Activated CD4-positive, alpha-beta memory T cell treated with anti-CD3 and anti-CD28 coated beads for 36 hours (primary cell): ENCODE data around the gene KIF2A. TPM values are rescaled to one million over a fixed set of nuclear protein-coding genes. Genes with fewer than 3 reads are reported as not detected.
A peak's percentile ranks its signal among the peaks of the same experiment; 100 is the strongest.

Source experiments
- CTCF ChIA-PET: fragments of 350-600 bp; sonication (Branson Sonifier 250); formaldehyde crosslinking; loops from one replicate; lab custom pipeline; 2021; ENCODE audit warnings: antibody characterized with exemption, inconsistent platforms; lab: Charles Lee
- POLR2A ChIA-PET: fragments of 350-600 bp; sonication (Branson Sonifier 250); formaldehyde crosslinking; loops from one replicate; lab custom pipeline; 2021; ENCODE audit warnings: antibody characterized with exemption; lab: Charles Lee
- DNase-seq: peaks from one replicate; pipeline ENCODE4 v3.0.0-alpha.2; 2020
- H3K27ac Mint-ChIP-seq: one replicate; pipeline ENCODE4 v1.8.0; 2021; ENCODE audit warnings: mixed read lengths
- H3K27me3 Mint-ChIP-seq: one replicate; pipeline ENCODE4 v1.8.0; 2021; ENCODE audit warnings: mixed read lengths
- H3K36me3 Mint-ChIP-seq: one replicate; pipeline ENCODE4 v1.8.0; 2021; ENCODE audit warnings: mixed read lengths
- H3K4me1 Mint-ChIP-seq: one replicate; pipeline ENCODE4 v1.8.0; 2021; ENCODE audit warnings: low read depth, mixed read lengths
- H3K4me3 Mint-ChIP-seq: one replicate; pipeline ENCODE4 v1.8.0; 2021; ENCODE audit warnings: mild to moderate bottlenecking, mixed read lengths
- H3K9me3 Mint-ChIP-seq: one replicate; pipeline ENCODE4 v1.8.0; 2021; ENCODE audit warnings: mixed read lengths
- intact Hi-C: fragments of 100-400 bp; cut with micrococcal nuclease; formaldehyde crosslinking; loops from one replicate; pipeline ENCODE4 v1.15.1; 2023
- total RNA-seq, 2 experiments: library from RNA; stranded (reverse); gene quantifications; one replicate each; pipeline ENCODE4 v1.2.3, GENCODE V29; 2021

KIF2A gene
- total RNA-seq, 2 experiments from 2014 or later, result 209 TPM

- no peaks in the 10 kb centered on the region for H3K9me3 Mint-ChIP-seq
- ChIA-PET CTCF (interaction anchor here (0.7 kb wide), 1 partner anchor 15 kb away, joined by 3 read pairs; no protein-coding TSS in a partner anchor), POLR2A (interaction anchor here (1.1 to 2.3 kb wide), 5 partner anchors 19 to 32 kb away, joined by 4 to 8 read pairs (median 6); no protein-coding TSS in a partner anchor)
- H3K4me3 Mint-ChIP-seq, result peak overlapping the region; percentile 24
- H3K27ac Mint-ChIP-seq, result peak overlapping the region; percentile 61
- H3K4me1 Mint-ChIP-seq, result peaks cover 66% of the 10 kb centered on the region
- no peaks in the 10 kb centered on the region for H3K27me3 Mint-ChIP-seq
- intact Hi-C loops, result no loop called here
- peaks cover 40% of the 10 kb centered on the region for H3K36me3 Mint-ChIP-seq
- DNase-seq, result no peak
These were observed 4.6 kb downstream of the KIF2A start for GRCh38 chr5:62310426-62311143.

- H3K4me1 Mint-ChIP-seq, result peaks cover 75% of the 10 kb centered on the region
- peaks cover 38% of the 10 kb centered on the region for H3K36me3 Mint-ChIP-seq
- CTCF ChIA-PET, result interaction anchor here (1.0 to 1.3 kb wide), 2 partner anchors 26 to 87 kb away, joined by 4 to 5 read pairs; no protein-coding TSS in a partner anchor
- DNase-seq, result no peak
- H3K9me3 Mint-ChIP-seq, result no peaks in the 10 kb centered on the region
- no peaks in the 10 kb centered on the region for H3K27me3 Mint-ChIP-seq
- intact Hi-C loops, result no loop called here
- peak overlapping the region; percentile 4 for H3K27ac Mint-ChIP-seq
- POLR2A ChIA-PET, result interaction anchor here (1.6 to 2.2 kb wide), 2 partner anchors 17 to 25 kb away, joined by 4 to 6 read pairs; no protein-coding TSS in a partner anchor
- no peak overlapping the region for H3K4me3 Mint-ChIP-seq
These were observed 6.0 kb downstream of the KIF2A start for GRCh38 chr5:62312036-62312435.

- Mint-ChIP-seq H3K4me1 (peaks cover 81% of the 10 kb centered on the region), H3K9me3 (no peaks in the 10 kb centered on the region), H3K36me3 (peaks cover 37% of the 10 kb centered on the region), H3K27ac (no peak overlapping the region), H3K27me3 (no peaks in the 10 kb centered on the region), H3K4me3 (no peak overlapping the region)
- ChIA-PET POLR2A (interaction anchor here (2.2 kb wide), 1 partner anchor 17 kb away, joined by 6 read pairs; no protein-coding TSS in a partner anchor), CTCF (no interaction called here)
- no peak for DNase-seq
- intact Hi-C loops, result no loop called here
These were observed 6.7 kb downstream of the KIF2A start for GRCh38 chr5:62312674-62313073.

DNA sequence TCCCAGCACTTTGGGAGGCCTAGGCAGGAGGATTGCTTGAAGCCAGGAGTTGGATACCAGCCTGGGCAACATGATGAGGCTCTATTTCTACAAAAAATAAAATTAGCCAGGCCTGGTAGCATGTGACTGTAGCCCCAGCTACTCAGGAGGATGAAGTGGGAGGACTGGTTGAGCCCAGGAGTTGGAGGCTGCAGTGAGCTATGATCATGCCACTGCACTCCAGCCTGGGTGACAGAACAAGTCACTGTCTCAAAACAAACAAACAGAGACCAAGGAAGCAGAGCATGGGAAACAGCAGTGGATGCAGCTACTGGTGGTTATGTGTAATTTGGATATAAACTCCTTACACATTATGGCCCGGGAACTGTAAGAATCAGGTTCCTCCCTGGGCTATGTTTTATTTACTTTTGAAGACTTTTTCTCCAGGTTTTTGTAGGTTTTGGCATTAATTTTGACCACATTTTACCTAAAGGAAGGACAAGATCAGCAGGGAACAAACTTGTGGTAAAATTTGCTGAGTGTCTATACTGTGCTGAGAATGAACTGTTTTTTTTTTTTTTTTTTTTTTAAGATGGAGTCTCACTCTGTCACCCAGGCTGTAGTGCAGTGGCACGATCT lies 8.3 kb downstream of the KIF2A start:
- POLR2A ChIA-PET, result interaction anchor here (0.9 kb wide), 1 partner anchor 9 kb away, joined by 3 read pairs; no protein-coding TSS in a partner anchor

DNA sequence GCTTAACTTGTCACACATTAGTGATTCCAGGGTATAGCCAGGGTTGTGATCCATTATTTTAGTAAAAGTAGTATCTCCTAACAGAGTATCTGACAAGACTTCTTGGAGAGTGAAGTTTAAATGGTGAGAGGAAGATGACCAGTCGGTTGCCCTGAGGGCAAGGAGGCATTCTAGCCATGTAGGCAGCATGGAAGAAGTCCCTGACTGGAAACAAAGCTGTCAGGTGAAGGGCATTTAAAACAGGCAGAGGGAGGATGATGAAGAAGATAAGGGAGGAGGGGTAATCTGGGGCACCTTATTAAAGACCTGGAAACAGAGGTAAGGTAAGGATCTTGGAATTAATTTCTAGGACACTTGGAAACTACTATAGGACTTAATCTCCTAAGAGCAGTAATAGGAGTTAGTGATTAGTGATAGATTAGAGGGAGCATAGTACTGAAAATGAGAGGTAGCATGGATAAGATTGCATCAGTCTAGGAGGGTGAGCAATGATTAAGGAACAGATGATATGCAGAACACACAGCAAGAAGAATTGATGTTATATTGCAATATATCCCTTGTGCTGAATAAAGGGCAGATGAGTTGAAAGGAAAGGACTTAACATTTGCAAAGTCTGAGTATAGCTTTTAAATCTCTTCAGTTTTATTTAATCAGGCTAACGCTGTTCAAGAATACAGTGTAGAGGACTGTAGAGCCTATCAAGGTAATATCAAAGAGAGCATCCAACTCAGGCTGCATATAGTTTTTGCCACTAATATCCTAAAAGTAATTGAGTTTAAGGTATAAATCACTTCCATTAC lies 9.6 kb downstream of the KIF2A start:
- Mint-ChIP-seq H3K27me3 (no peaks in the 10 kb centered on the region), H3K4me1 (peaks cover 81% of the 10 kb centered on the region), H3K9me3 (no peaks in the 10 kb centered on the region), H3K36me3 (peaks cover 15% of the 10 kb centered on the region), H3K4me3 (no peak overlapping the region), H3K27ac (peak overlapping the region; percentile 38)
- POLR2A ChIA-PET, result interaction anchor here (1.4 kb wide), 1 partner anchor 12 kb away, joined by 3 read pairs; no protein-coding TSS in a partner anchor
- CTCF ChIA-PET, result interaction anchor here (0.6 to 1.4 kb wide), 4 partner anchors 10 to 91 kb away, joined by 3 to 5 read pairs (median 4); partner anchors contain the start of gene KIF2A
- DNase-seq, result no peak
- intact Hi-C loops, result loop anchor here (2.0 kb wide), 1 partner anchor 13 kb away; no protein-coding TSS in a partner anchor

More for the DNA sequence above, 8.3 kb downstream of the KIF2A start:
- Mint-ChIP-seq H3K27ac (peak overlapping the region; percentile 44), H3K4me1 (peaks cover 83% of the 10 kb centered on the region), H3K4me3 (no peak overlapping the region), H3K9me3 (no peaks in the 10 kb centered on the region), H3K27me3 (no peaks in the 10 kb centered on the region), H3K36me3 (peaks cover 26% of the 10 kb centered on the region)
- intact Hi-C loops, result loop anchor here (2.0 kb wide), 1 partner anchor 14 kb away; no protein-coding TSS in a partner anchor
- DNase-seq, result no peak
- CTCF ChIA-PET, result interaction anchor here (0.6 to 1.1 kb wide), 4 partner anchors 8 to 90 kb away, joined by 3 to 5 read pairs (median 3); partner anchors contain the start of gene KIF2A

GRCh38 chr5:62316176-62316502 lies 10.1 kb downstream of the KIF2A start:
- no peaks in the 10 kb centered on the region for H3K27me3 Mint-ChIP-seq
- intact Hi-C loops, result no loop called here

GRCh38 chr5:62317810-62318209 lies 11.8 kb downstream of the KIF2A start:
- H3K36me3 Mint-ChIP-seq, result peaks cover 16% of the 10 kb centered on the region
- peaks cover 76% of the 10 kb centered on the region for H3K4me1 Mint-ChIP-seq
- CTCF ChIA-PET, result no interaction called here
- POLR2A ChIA-PET, result interaction anchor here (1.9 kb wide), 1 partner anchor 12 kb away, joined by 4 read pairs; the partner anchor contains the start of gene KIF2A
- H3K4me3 Mint-ChIP-seq, result no peak overlapping the region
- intact Hi-C loops, result no loop called here
- DNase-seq, result no peak
- H3K9me3 Mint-ChIP-seq, result no peaks in the 10 kb centered on the region
- H3K27ac Mint-ChIP-seq, result no peak overlapping the region
- H3K27me3 Mint-ChIP-seq, result no peaks in the 10 kb centered on the region

More at GRCh38 chr5:62316176-62316502, 10.1 kb downstream of the KIF2A start:
- CTCF ChIA-PET, result interaction anchor here (1.2 to 1.4 kb wide), 2 partner anchors 37 to 91 kb away, joined by 4 to 5 read pairs; no protein-coding TSS in a partner anchor
- DNase-seq, result no peak
- H3K27ac Mint-ChIP-seq, result no peak overlapping the region
- H3K4me3 Mint-ChIP-seq, result no peak overlapping the region
- H3K9me3 Mint-ChIP-seq, result no peaks in the 10 kb centered on the region
- peaks cover 80% of the 10 kb centered on the region for H3K4me1 Mint-ChIP-seq
- H3K36me3 Mint-ChIP-seq, result peaks cover 11% of the 10 kb centered on the region
- POLR2A ChIA-PET, result interaction anchor here (1.4 kb wide), 1 partner anchor 11 kb away, joined by 3 read pairs; no protein-coding TSS in a partner anchor

GRCh38 chr5:62322484-62322883 lies 16.5 kb downstream of the KIF2A start:
- Mint-ChIP-seq H3K36me3 (peaks cover 21% of the 10 kb centered on the region), H3K27me3 (no peaks in the 10 kb centered on the region), H3K4me1 (peaks cover 77% of the 10 kb centered on the region), H3K9me3 (no peaks in the 10 kb centered on the region), H3K4me3 (no peak overlapping the region), H3K27ac (no peak overlapping the region)
- DNase-seq, result no peak
- intact Hi-C loops, result no loop called here
- CTCF ChIA-PET, result interaction anchor here (1.5 kb wide), 1 partner anchor 30 kb away, joined by 5 read pairs; no protein-coding TSS in a partner anchor
- POLR2A ChIA-PET, result no interaction called here

DNA sequence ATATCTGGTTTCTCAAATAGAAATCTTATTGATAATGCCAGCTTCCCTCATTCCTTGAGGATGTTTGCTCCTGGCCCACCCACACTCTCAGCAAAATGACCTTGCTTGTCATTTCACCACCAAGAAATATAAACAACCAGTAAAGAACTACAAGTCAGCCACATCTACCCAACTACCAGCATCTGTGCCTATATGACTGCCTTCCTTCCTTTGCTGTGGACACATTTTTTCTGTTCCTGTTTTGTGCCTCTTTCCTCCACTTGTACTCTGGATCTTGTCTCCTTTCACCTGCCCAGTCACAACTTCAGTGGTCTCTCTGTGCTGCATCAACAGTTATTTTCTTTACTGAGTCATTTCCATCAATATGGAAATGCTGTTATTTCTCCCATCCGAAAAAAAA lies 20.3 kb downstream of the KIF2A start:
- H3K27me3 Mint-ChIP-seq, result no peaks in the 10 kb centered on the region
- H3K27ac Mint-ChIP-seq, result peak overlapping the region; percentile 61
- intact Hi-C loops, result no loop called here
- no peak overlapping the region for H3K4me3 Mint-ChIP-seq
- ChIA-PET CTCF (no interaction called here), POLR2A (interaction anchor here (1.3 kb wide), 1 partner anchor 21 kb away, joined by 3 read pairs; the partner anchor contains the start of gene KIF2A)
- peaks cover 72% of the 10 kb centered on the region for H3K4me1 Mint-ChIP-seq
- peaks cover 15% of the 10 kb centered on the region for H3K36me3 Mint-ChIP-seq
- H3K9me3 Mint-ChIP-seq, result no peaks in the 10 kb centered on the region
- no peak for DNase-seq

GRCh38 chr5:62326702-62327101 lies 20.7 kb downstream of the KIF2A start:
- peaks cover 11% of the 10 kb centered on the region for H3K36me3 Mint-ChIP-seq
- H3K4me1 Mint-ChIP-seq, result peaks cover 71% of the 10 kb centered on the region
- CTCF ChIA-PET, result interaction anchor here (1.5 kb wide), 1 partner anchor 102 kb away, joined by 7 read pairs; no protein-coding TSS in a partner anchor
- intact Hi-C loops, result no loop called here
- no peaks in the 10 kb centered on the region for H3K9me3 Mint-ChIP-seq
- POLR2A ChIA-PET, result interaction anchor here (1.0 kb wide), 2 partner anchors 11 to 21 kb away, joined by 3 read pairs; partner anchors contain the start of gene KIF2A
- H3K27me3 Mint-ChIP-seq, result no peaks in the 10 kb centered on the region
- H3K4me3 Mint-ChIP-seq, result no peak overlapping the region
- no peak for DNase-seq
- no peak overlapping the region for H3K27ac Mint-ChIP-seq
